HG02623 (cell line): ENCODE results near the gene DTNB.
"Not testable (repeated sequence)": the region's sequence is repeated elsewhere in the genome, so short reads cannot be mapped to it uniquely, and the experiment has no call there.

Source experiments
- ATAC-seq: cut with Tn5 transposase; IDR thresholded peaks from one replicate; pipeline ENCODE4 v1.9.1; 2021; ENCODE audit warnings: moderate library complexity; ENCODE audit not compliant: unreplicated experiment

DTNB gene

DNA sequence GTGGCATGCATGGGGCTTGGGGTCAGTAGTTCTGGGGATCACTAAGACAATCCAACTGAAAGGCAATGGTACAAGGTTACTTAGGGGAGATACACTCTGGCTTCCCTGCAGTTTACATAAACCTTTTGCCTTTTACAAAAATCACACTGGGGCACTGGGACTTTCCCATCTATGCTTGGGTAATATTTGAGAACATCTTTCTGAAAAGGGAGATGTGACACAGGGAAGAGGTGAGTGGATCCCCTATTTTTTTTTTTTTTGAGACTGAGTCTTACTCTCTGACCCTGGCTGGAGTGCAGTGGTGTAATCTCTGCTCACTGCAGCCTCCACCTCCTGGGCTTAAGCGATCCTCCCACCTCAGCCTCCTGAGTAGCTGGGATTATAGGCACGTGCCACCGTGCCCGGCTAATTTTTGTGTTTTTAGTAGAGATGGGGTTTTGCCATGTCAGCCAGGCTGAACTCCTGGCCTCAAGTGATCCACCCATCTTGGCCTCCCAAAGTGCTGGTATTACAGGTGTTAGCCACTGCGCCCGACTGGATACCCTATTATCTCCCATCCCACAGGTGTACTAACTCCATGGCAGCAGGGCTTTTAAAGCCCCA lies 248.8 kb downstream of the DTNB start:
- no peak for ATAC-seq

DNA sequence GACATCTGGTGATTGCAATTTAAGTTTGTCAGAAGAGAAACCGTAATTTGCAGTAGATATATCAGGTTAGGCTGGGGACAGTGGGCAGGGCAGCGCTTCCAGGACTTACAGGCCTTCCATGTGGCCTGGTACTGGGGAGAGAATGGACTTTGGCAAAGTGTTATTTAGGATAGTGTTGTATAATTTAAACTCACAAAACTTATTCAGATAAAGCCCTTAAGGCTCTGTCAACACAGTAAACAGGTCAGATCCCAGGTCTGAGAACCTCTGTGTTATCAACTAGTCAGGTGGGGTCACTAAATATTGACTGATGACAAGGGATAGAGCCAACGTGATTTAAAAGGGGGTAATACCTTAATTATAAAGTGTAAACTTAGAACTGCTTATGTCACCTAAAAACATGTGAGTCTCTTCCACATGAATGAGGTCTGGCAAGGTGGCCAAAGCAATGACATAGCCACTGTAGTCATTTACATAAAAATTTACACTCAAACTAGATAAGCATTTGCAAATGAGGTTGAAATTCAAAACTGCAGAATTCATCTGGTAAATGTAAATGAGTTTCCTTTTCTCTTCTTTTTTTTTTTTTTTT lies 251.5 kb downstream of the DTNB start:
- ATAC-seq, result peak; percentile 25

DNA sequence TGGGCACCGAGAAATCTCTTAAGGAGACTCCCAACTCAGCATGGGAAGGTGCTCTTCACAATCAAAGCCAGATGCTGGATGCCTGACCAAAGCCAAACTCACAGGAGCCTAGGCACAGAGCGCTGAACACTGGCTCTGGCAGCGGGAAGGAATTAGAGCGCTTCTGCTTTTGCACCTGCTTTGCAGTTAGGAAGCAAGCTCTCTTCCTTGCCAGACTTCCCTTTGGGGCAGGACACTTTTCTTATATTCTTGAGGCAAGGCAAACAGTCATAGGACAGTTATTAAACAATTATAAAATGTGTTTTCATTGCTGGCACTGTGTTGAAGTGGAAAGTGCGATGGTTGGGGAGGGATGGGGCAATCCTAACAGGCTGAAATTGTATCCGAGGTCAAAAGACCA lies 252.1 kb downstream of the DTNB start:
- no peak for ATAC-seq

DNA sequence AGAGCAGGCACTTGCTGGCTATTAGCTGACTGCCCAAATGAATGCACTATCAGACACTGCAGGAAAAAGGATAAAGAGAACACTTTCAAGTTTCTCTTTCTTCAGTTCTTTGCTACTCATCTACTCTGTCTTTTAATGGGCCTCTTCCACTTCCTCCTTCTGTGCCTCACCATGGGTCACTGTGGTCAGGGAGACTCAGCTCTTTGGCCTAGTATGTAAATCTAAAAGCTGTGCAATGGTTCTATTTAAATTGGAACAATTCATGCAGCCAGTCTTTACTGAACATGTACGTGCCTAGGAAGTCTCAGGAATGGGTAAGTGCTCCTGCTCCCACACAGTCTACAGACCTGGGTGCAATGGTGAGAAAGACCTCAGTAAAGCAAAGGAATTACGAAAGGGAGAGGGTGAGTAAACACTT lies 252.5 kb downstream of the DTNB start:
- ATAC-seq, result peak; percentile 41

DNA sequence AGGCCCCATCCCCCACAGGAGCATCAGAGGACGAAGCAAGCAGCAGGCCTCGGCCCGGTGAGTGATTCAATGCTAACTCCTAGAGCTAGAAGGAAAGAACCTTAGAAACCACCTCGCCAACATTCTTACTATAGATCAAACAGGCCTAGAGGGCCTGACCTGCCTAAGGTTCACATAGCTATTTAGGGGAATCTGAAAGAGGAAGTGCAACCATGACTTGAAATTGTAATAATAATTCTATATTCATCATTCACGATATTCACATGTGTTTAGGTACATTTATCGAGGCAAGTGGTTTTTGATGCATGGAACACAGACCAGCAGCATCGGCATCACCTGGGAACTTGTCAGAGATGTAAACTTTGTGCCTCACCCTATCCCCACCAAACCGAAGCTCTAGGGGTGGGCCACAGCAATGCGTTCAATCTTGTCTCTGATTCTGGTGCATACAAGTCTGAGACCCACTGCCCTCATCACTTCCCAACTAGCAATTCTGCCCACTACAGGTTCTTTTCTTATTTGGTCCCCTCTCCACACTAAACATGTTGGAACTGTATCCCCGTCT lies 253.6 kb downstream of the DTNB start:
- ATAC-seq, result peak; percentile 49

DNA sequence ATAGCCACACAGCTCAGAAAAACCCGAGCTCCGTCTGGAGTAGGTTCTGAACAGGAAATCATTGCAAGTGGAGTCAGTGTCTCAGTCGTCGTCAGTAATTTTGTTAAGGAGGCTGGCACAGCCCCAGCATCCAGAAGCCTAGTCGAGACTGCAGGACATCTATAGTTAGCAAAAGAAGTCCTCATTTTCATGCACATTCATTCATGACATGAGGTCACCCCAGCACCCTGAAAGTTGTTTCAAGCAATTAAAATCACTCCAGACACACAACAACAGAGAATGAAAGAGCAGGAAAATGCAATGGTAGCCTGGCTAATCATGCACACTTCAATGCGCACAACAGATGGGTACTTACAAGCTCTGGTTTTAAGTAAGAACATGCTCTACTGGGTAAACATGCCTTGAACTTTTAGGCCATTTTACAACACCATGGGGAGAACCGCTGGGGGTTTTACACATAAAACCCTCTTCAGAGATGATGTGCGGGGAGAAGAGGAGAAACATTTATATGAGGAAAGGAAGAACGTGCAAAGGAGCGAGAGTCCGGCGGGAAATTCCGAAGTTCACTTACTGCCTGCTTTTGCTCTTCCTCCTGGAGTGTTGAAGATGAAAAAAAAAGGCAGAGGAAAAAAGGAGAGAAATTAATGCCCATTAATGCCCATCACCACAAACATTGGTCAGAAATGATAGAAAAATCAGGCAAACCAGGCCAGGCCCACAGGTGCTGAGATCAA lies 254.3 kb downstream of the DTNB start:
- no peak for ATAC-seq

DNA sequence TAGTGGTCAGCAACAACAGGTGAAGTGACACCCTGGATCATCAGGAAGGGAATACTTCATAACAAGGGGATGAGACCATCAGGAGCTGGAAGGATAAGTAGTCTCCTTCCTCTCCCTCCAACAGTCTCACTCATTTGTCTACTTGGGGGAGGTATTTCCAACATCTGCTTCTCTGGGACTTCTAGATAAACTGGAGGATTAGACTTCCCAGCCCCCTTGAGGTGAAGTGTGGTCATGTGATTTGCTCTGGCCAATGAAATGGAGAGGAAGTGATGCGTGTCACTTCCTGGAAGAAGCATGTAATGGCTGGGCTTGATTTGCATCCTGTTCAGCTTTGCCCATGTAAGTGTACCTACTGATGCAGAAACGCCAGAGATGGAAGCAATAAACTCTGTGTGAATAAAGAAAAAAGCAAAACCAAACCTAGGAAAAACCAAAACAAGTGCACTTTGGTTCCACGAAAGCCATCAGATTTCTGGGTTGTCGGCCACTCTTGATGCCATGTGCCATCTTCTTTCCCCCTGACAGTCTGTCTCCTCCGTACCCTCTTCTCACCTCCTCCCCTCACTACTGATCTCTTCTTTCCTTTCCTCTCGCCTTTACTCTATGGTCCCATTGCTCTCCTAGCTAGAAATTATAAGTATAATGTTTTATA lies 255.5 kb downstream of the DTNB start:
- ATAC-seq, result no peak

DNA sequence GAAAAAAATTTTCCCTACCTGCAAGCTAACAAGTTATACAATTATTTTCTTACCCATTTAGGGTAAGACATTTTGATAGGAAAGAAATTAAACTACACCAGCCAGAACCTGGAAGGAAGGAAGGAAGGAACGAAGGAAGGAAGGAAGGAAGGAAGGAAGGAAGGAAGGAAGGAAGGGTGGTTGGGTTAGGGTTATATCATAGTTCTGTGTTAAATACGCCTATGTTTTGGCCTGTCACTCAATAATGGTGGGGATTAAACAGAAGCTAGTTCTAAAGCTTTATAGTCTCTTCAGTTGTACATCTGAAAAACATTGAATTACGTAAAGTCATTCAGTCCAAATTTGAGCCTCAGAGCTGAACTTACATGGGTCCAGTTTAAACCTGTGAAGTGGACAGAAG lies 256.7 kb downstream of the DTNB start:
- ATAC-seq, result no peak

DNA sequence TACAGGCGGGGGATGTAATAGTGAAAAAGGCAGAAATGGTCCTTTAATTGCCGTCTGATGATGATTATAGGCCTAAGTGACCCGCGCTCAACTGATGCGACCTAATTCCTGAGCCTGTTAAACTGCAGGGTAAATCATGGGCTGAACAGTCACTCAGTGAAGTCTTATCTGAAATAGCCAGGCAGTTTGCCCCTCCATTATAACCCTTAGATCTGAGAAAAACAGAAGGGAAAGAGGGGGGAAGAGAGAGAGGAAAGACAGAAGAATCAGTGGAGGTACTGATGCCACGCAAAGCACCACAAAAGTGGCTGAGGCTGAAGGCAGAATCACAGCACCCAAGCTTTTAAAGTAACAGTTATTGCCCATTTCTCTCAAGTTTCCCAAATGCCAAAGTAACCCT lies 258.6 kb downstream of the DTNB start:
- no peak for ATAC-seq

DNA sequence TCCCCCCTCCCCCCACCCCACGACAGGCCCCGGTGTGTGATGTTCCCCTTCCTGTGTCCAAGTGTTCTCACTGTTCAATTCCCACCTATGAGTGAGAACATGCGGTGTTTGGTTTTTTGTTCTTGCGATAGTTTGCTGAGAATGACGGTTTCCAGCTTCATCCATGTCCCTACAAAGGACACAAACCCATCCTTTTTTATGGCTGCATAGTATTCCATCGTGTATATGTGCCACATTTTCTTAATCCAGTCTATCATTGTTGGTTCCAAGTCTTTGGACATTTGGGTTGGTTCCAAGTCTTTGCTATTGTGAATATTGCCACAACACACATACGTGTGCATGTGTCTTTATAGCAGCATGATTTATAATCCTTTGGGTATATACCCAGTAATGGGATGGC lies 260.0 kb downstream of the DTNB start:
- ATAC-seq, result not testable (repeated sequence)

DNA sequence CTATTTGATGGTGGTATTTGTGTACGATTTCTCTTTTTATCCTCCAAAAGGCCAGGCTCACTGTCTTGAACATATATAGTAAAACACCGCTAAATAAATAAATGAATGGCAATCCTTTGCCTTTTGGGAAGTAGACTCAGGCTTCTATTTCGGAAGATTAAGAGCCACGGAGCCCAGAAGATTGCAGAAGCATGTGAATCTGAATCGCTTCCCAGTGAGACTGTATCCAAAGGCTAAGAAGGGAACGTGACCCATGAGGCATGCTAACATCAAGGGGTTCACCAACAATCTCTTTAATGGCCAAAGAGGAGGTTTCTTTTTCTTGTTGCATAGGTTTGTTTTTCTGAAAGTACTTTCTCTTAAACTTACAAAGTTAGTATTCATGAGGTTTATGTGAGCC lies 261.6 kb downstream of the DTNB start:
- ATAC-seq, result no peak

DNA sequence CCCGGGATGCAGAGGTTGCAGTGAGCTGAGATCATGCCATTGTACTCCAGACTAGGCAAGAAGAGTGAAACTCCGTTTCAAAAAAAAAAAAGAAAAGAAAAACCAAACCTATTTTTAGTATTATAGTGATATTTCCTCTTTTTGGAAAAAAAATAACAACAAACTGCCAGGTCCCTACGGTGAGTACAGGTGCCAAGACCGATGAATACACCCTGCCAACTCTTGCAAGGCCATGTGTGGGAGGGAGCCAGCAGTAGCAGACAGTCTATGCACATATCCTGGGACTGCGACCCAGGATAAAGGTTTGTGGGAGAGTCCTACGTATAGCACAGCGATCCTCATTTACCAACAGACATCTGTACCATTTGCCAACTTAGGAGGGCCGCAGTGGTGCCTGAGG lies 262.1 kb downstream of the DTNB start:
- ATAC-seq, result no peak

DNA sequence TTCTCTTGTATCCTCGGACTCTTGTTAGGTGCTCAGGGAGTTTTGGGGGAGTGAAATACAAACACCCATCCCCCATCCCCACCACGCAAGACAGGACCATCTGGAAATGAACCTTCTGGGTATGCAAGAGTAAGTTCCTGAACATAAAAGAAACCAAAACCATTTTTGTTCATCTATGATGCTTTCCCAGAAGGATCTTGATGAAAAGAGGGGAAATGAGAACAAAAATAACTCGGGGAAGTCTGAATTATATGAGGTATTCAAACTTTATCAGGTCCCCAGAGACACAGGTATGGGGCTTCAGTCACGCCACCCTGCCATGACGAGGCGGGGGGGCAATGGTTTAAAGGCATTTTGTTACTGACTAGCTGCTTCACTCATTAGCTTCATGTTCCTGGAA lies 263.0 kb downstream of the DTNB start:
- no peak for ATAC-seq

DNA sequence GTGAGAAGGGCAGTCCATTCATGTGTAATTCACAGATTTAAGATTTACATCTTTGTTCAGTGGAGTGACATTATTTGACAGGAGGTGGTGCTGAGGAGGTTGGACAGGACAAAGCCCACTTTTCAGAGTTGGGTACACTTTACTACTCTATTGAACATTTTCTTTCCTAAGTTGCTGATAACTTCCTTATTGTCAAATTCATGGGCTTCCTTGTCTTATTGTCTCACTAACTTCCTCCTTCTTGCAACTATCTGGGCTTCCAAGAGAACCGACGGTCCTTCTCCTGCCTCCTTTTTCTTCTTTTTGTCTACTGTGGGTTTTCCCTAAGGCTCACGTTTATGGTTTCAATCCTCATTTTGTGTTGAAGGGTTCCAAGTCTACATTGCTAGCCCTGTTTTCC lies 263.9 kb downstream of the DTNB start:
- ATAC-seq, result no peak

DNA sequence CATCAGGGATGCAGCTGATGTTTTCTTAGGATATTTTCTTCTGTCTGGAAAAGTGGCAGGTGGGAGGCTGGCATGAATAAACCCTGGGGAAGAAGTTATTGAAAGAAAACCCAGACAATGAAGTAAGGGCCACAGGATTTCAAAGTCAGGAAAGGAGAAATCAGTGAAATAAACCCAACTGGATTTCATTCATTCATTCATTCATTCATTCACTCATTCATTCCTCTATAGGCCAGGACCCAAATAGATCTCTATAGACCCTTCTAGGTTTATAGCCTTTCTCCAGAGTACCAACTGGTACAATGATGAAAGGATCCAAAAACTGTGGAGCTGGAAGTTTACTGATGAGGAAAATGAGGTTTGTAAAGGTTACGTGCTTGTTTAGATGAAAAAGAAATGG lies 264.3 kb downstream of the DTNB start:
- ATAC-seq, result no peak

DNA sequence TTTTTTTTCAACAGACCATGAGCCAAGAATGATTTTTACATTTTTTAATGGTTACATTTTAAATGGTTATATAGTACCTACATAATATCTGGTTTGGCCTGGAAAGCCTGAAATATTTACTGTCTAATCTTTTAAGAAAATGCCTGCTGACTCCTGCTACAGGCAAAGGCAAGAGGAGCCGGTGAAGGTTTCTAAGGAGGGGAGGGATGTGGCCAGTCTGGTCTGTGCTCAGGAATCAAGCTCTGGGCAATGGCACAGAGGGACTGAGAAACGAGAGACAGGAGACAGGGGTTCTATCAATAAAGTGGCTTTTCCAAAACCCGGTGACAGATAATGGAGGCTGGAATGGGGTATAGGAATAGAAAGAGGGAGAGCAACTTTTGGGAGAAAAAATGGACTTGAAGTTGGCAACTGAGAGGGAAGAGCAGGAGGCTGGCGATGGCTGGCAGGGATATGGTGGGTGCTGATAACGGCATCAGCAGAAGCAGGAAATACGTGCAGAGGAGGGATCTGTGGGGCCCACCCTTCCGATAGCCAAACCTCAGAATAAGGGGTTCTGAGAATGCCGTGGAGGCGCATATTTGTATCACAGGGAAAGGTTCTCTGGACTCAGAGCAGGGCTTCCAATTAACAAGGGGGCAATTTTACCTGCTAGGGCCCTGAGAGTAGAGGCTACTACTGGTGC lies 267.6 kb downstream of the DTNB start:
- no peak for ATAC-seq

DNA sequence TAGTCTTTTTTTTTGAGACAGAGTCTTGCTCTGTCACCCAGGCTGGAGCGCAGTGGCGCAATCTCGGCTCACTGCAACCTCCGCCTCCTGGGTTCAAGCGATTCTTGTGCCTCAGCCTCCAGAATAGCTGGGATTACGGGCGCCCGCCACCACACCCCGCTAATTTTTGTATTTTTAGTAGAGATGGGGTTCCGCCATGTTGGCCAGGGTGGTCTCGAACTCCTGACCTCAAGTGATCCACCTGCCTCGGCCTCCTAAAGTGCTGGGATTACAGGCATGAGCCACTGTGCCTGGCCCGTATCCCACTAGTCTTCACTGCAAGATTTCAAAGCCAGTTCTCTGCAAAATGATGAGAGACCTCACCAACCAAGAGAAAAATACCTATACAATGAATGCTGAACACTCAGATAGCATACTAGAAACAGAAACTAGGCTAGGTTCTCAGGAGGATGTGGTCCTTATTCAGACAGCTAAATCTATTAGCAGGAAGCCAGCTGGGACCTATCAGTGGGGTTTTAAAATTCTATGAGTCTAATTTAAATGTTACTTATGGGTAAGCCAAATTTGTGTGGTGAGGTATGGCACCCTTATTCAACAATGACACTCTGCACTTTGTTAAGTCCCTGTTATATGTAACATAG lies 270.1 kb downstream of the DTNB start:
- ATAC-seq, result peak; percentile 56

DNA sequence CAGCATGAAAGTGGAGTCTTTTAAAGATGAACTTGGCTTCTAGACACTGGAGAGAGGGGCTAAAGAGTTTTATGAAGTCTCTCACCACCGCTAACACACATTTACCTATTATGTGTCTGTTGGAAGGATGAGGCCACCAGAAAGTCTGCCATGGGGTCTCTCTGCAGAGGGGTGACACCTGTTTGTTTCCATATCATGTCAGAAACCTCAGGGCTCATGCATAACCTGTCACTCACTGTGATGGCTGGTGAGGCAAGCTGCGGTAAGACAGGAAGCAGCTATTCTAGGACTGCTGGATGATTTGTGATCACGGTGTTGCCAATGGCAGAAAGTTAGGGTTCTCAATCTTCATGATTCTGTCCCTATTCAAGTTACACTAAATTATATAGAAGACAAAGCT lies 270.9 kb downstream of the DTNB start:
- peak; percentile 40 for ATAC-seq

DNA sequence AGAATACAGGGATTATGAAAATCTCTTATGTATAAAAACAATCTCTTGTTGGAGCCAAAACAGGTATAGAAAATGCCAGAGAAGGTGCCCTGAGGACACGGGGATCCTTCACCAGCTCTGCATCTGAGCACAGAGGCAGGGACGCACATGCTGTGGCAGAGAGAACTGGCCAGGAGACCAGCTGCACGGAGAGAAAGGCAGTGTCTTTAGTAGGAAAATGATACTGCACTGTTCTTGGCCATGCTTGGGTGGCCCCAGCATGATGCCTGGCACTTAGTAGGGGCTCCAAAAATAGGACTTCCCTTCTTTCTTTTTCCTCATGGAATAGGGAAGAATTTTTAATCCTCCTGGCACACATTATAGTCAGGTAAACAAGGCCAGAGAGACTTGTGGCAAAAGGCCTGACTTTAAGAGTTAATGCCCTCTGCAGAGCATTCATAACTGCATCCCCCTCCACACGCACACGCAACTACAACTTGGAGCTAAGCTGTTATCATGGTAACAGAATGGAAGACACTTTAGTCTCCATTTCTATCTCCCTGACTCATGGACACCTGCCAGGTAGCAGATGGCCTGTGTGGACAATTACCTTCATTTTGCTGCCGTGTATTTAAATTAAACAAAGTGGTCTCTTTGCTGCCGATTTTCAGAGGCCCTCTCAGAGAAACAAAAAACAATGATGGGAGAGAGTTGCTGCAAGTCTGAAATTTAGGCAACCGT lies 271.9 kb downstream of the DTNB start:
- no peak for ATAC-seq
